K562 (cell line): Measurements from ENCODE around the gene PRICKLE4. TPM values are rescaled to one million over a fixed set of nuclear protein-coding genes. Genes with fewer than 3 reads are reported as not detected.

ENCODE experiments used
- ATAC-seq: fragments of 200-7000 bp; cut with Tn5 transposase; 3 replicates; pipeline ENCODE4 v1.9.1; 2020; ENCODE audit warnings: moderate library complexity
- BruUV-seq: library from RNA; stranded (reverse); fragments of 400-500 nt; replicated peaks from 2 replicates; lab custom pipeline; 2021; lab: Mats Ljungman, UMichigan
- CTCF ChIA-PET: fragments of 300-600 bp; formaldehyde crosslinking; extraction: SDS; loops from one replicate; lab custom pipeline; 2021; ENCODE audit warnings: low intra/inter-chr PET ratio; lab: Yijun Ruan, JAX
- POLR2A ChIA-PET: fragments of 300-600, 350-650 bp; sonication (Branson Sonifier 250); formaldehyde crosslinking; extraction: SDS; loops from one replicate; lab custom pipeline; 2021; ENCODE audit warnings: antibody characterized with exemption, inconsistent platforms; lab: Yijun Ruan, JAX
- DNase-seq, 4 experiments: peaks; one replicate each; pipeline versions ENCODE4 v3.0.0 to v3.0.0-alpha.2; 2011 to 2018; ENCODE audit warnings: low spot score in 3 of 4, mixed read lengths in 3 of 4; ENCODE audit errors: extremely low read depth in 1 of 4
- FAIRE-seq: peaks from 2 replicates; lab custom pipeline; 2011; peaks lifted over from hg19 to GRCh38; lab: Jason Lieb, UNC
- H2AFZ ChIP-seq: 2 replicates; pipeline ENCODE4 v1.6.0; 2011; ENCODE audit warnings: low read depth, low read length, control low read depth, inconsistent platforms
- H3K27ac ChIP-seq: fragments of 200-600 bp; 3 replicates; pipeline ENCODE4 v1.8.0; 2011; ENCODE audit warnings: low read depth, mild to moderate bottlenecking, control low read depth, inconsistent platforms, low read length, moderate library complexity, mixed read lengths; ENCODE audit errors: extremely low read depth
- H3K27me3 ChIP-seq, 2 experiments: fragments of 300-600 bp in 1 of 2; 2 replicates in 1 of 2; 3 replicates in 1 of 2; pipeline versions ENCODE4 v1.6.0 to v1.8.0; 2011; ENCODE audit warnings: inconsistent platforms in 2 of 2, low read length in 2 of 2, mild to moderate bottlenecking in 1 of 2, mixed read lengths in 1 of 2, moderate library complexity in 1 of 2; ENCODE audit not compliant: control insufficient read depth in 2 of 2, insufficient read depth in 2 of 2
- H3K36me3 ChIP-seq: fragments of 300-600 bp; 3 replicates; pipeline ENCODE4 v1.8.0; 2011; ENCODE audit warnings: mild to moderate bottlenecking, low read length, inconsistent platforms; ENCODE audit not compliant: control insufficient read depth, insufficient read depth
- H3K4me1 ChIP-seq, 2 experiments: fragments of 200-600 bp in 1 of 2; replicated peaks in 1 of 2; 2 replicates in 1 of 2; 3 replicates in 1 of 2; pipeline versions ENCODE4 v1.5.1 to v1.8.0; 2011; ENCODE audit warnings: inconsistent platforms in 2 of 2, low read length in 2 of 2, mild to moderate bottlenecking in 1 of 2, mixed read lengths in 1 of 2, moderate library complexity in 1 of 2; ENCODE audit not compliant: control insufficient read depth in 2 of 2, insufficient read depth in 2 of 2
- H3K4me2 ChIP-seq: 2 replicates; pipeline ENCODE4 v1.6.1; 2011; ENCODE audit warnings: low read length, control low read depth, inconsistent platforms, mixed read lengths; ENCODE audit not compliant: insufficient read depth
- H3K4me3 ChIP-seq: fragments of 200-600 bp; sonication (generic), shearing (Covaris generic); 2 replicates; pipeline ENCODE4 v1.5.1; 2016; ENCODE audit warnings: control low read depth, inconsistent platforms
- H3K79me2 ChIP-seq: fragments of 200-600 bp; 3 replicates; pipeline ENCODE4 v1.8.0; 2011; ENCODE audit warnings: low read length, inconsistent platforms; ENCODE audit not compliant: control insufficient read depth, insufficient read depth
- H3K9ac ChIP-seq, 2 experiments: 2 replicates each; pipeline versions ENCODE4 v1.6.0 to v1.6.1; 2011; ENCODE audit warnings: low read depth in 2 of 2, low read length in 2 of 2, control low read depth in 1 of 2, inconsistent platforms in 1 of 2, mild to moderate bottlenecking in 1 of 2, mixed read lengths in 1 of 2; ENCODE audit not compliant: insufficient read depth in 1 of 2
- H3K9me1 ChIP-seq: one replicate; pipeline ENCODE4 v1.6.0; 2011; ENCODE audit warnings: inconsistent platforms, mild to moderate bottlenecking, low read length, moderate library complexity; ENCODE audit not compliant: control insufficient read depth, insufficient read depth
- H3K9me3 ChIP-seq: replicated peaks from 2 replicates; pipeline ENCODE4 v1.5.1; 2011; ENCODE audit warnings: low read depth, low read length, inconsistent platforms; ENCODE audit not compliant: control insufficient read depth, insufficient read depth
- H4K20me1 ChIP-seq: replicated peaks from 2 replicates; pipeline ENCODE4 v1.6.1; 2011; ENCODE audit warnings: low read length, inconsistent platforms, mixed read lengths; ENCODE audit not compliant: control insufficient read depth, insufficient read depth
- HNRNPUL1 ChIP-seq: fragments of 200-400 bp; formaldehyde crosslinking; IDR thresholded peaks from 2 replicates; pipeline ENCODE4 v1.6.1; 2017; ENCODE audit warnings: low read length
- LCOR ChIP-seq: sonication (generic); formaldehyde crosslinking; IDR thresholded peaks from 2 replicates; pipeline ENCODE4 v1.8.0; 2022; ENCODE audit warnings: mild to moderate bottlenecking, missing genetic modification reagents
- REST ChIP-seq, 2 experiments: fragments of 450-650 bp; formaldehyde crosslinking in 1 of 2; IDR thresholded peaks; 2 replicates each; pipeline versions ENCODE4 v1.4.0 to v1.6.1; 2014 to 2020; ENCODE audit warnings: mild to moderate bottlenecking in 2 of 2, borderline replicate concordance in 1 of 2, low read depth in 1 of 2
- STAT5A ChIP-seq: IDR thresholded peaks from 2 replicates; pipeline ENCODE4 v1.6.1; 2012; ENCODE audit warnings: low read length, inconsistent platforms, borderline replicate concordance
- TAF1 ChIP-seq: IDR thresholded peaks from 2 replicates; pipeline ENCODE4 v1.6.1; 2011; ENCODE audit warnings: mild to moderate bottlenecking, low read length, moderate library complexity; ENCODE audit not compliant: insufficient read depth, control insufficient read depth, severe bottlenecking; ENCODE audit errors: extremely low read depth
- THRAP3 ChIP-seq: fragments of 450-650 bp; IDR thresholded peaks from 2 replicates; pipeline ENCODE4 v1.6.1; 2016; ENCODE audit warnings: mild to moderate bottlenecking, inconsistent platforms, borderline replicate concordance
- ZNF263 ChIP-seq: sonication (generic); formaldehyde crosslinking; IDR thresholded peaks from 2 replicates; pipeline ENCODE4 v1.8.0; 2022; ENCODE audit warnings: mild to moderate bottlenecking, missing genetic modification reagents, borderline replicate concordance
- ZNF699 ChIP-seq: fragments of 250-450 bp; sonication (Bioruptor Pico); IDR thresholded peaks from 2 replicates; pipeline ENCODE4 v1.8.0; 2021; ENCODE audit warnings: mild to moderate bottlenecking, moderate library complexity; ENCODE audit not compliant: insufficient replicate concordance
- ZNF76 ChIP-seq: fragments of 250-450 bp; sonication (Bioruptor Pico); IDR thresholded peaks from 2 replicates; pipeline ENCODE4 v1.4.0; 2020; ENCODE audit warnings: mild to moderate bottlenecking, moderate library complexity, borderline replicate concordance
- WGBS: fragments of 100-300 bp; shearing (Covaris generic); methylation state at CpG from one replicate; pipeline ENCODE4 v1.1.6; 2016; ENCODE audit warnings: low coverage, mixed read lengths; ENCODE audit not compliant: insufficient coverage; ENCODE audit errors: missing lambda C conversion rate; 5-methylcytosine and 5-hydroxymethylcytosine counted together
- in situ Hi-C: fragments of 300-500 bp; cut with MboI; formaldehyde crosslinking; loops from 4 replicates; pipeline ENCODE4 v1.15.0; 2018; ENCODE audit warnings: inconsistent platforms, mixed read lengths
- intact Hi-C: fragments of 100-400 bp; cut with micrococcal nuclease; formaldehyde crosslinking; loops from 2 replicates; pipeline ENCODE4 v1.14.2; 2022
- polyA plus RNA-seq, 8 experiments: library from polyadenylated mRNA; depleted of rRNA in 4 of 8; stranded (reverse) in 5 of 8; unstranded in 3 of 8; fragments of >200 nt; fragmentation: Nextera tagmentation in 2 of 8; fragmentation: Illumina TruSeq in 1 of 8; extraction: Ambion mirVana in 2 of 8; extraction: Trizol in 1 of 8; gene quantifications; 2 replicates each; pipeline versions ENCODE4 v1.2.1 to v1.2.3, GENCODE V29; 2011 to 2014; ENCODE audit warnings: inconsistent platforms in 1 of 8, missing spikeins in 1 of 8
- total RNA-seq, 7 experiments: library from RNA; depleted of rRNA in 6 of 7; stranded (reverse); fragments of >200 nt in 6 of 7; fragmentation: Illumina TruSeq in 2 of 7; extraction: Trizol in 2 of 7; gene quantifications; 2 replicates each; pipeline versions ENCODE4 v1.2.1 to v1.2.3, GENCODE V29; 2011 to 2021; ENCODE audit warnings: low replicate concordance in 1 of 7
- TF ChIP-seq, protein P1 (sequence below): sonication (generic); formaldehyde crosslinking; IDR thresholded peaks from 2 replicates; pipeline ENCODE4 v1.8.0; 2022; ENCODE audit warnings: missing genetic modification reagents, mild to moderate bottlenecking, moderate library complexity, borderline replicate concordance
- TF ChIP-seq, protein P2 (sequence below), 2 experiments: fragments of 450-650 bp in 1 of 2; sonication (generic) in 1 of 2; formaldehyde crosslinking; conservative IDR thresholded peaks; 2 replicates each; pipeline versions ENCODE4 v1.4.0 to v1.8.1; 2020 to 2022; ENCODE audit warnings: mild to moderate bottlenecking in 1 of 2, missing genetic modification reagents in 1 of 2

The PRICKLE4 gene
- total and polyA plus RNA-seq, 9 of the 15 experiments (the other 6 are each of a cell fraction or from before 2014, with no cell fraction given), result 0.20 to 0.32 (median 0.27) TPM; not detected in 6

DNA sequence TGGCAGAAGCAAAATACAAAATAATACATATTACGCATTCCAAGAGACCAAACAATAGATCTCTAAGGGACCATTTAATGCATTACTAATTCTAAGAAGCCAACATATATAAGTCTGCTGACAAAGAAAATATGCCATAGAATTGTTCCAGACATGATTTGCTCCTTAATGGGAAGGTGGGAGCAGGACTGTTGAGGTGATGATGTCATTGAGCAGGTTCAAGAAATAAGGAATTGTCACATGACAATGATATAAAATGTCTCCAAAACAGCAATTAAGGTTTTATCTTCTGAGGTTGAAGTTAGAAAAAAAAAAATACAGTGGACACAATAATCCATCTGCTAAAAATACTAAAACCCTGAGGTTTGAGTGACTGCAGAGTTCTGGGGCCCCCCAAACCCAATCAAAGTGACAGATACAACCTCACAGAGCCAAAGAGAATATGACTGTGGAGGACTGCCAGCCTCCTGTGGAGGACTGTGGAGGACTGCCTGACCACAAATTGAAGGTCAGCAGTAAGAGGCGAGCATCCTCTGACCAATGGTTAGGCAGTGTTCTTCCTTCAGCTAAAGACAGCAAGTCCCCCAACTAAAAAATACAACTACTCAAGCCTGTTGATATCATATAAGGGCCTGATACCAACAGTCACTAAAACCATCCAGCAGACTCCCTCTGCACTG, 45.9 kb downstream of the PRICKLE4 start:
- peak; percentile 6 for FAIRE-seq
- Histone ChIP-seq H3K27me3 (no peaks in the 10 kb centered on the region), H2AFZ (no peak overlapping the region), H3K9me1 (no peaks in the 10 kb centered on the region), H3K4me2 (no peak overlapping the region), H3K27ac (no peak overlapping the region), H3K4me1 (peaks cover 0 to 6% of the 10 kb centered on the region in 2 experiments; a peak in 3 of 5 replicates), H3K36me3 (no peaks in the 10 kb centered on the region), H3K9ac (no peak overlapping the region), H3K4me3 (no peak overlapping the region), H3K79me2 (no peaks in the 10 kb centered on the region), H3K9me3 (no peaks in the 10 kb centered on the region), H4K20me1 (no peaks in the 10 kb centered on the region)
- no peak; the same call in 2 of the 3 replicates for ATAC-seq
- POLR2A ChIA-PET, result no interaction called here
- CTCF ChIA-PET, result no interaction called here
- in situ Hi-C loops (no loop called here), intact Hi-C loops (no loop called here)
- 71% methylated on average over 2 of the region's 2 CpGs for WGBS
- no TSS peak for BruUV-seq
- DNase-seq, result no peak
- TF ChIP-seq, protein P1, sequence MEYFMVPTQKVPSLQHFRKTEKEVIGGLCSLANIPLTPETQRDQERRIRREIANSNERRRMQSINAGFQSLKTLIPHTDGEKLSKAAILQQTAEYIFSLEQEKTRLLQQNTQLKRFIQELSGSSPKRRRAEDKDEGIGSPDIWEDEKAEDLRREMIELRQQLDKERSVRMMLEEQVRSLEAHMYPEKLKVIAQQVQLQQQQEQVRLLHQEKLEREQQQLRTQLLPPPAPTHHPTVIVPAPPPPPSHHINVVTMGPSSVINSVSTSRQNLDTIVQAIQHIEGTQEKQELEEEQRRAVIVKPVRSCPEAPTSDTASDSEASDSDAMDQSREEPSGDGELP, result no peak
- TF ChIP-seq, protein P2, sequence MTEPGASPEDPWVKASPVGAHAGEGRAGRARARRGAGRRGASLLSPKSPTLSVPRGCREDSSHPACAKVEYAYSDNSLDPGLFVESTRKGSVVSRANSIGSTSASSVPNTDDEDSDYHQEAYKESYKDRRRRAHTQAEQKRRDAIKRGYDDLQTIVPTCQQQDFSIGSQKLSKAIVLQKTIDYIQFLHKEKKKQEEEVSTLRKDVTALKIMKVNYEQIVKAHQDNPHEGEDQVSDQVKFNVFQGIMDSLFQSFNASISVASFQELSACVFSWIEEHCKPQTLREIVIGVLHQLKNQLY (CRISPR knock-in tag; conservative IDR thresholded peaks at IDR 0.05), result no peak
- TF ChIP-seq TAF1 (no peak), ZNF263 (CRISPR knock-in tag) (peak; percentile 87), THRAP3 (no peak), ZNF699 (CRISPR knock-in tag) (no peak), HNRNPUL1 (no peak), LCOR (CRISPR knock-in tag) (no peak), REST (IDR thresholded peaks at IDR 0.05; ENCODE audit: borderline replicate concordance) (no peak), REST (CRISPR knock-in tag; IDR thresholded peaks at IDR 0.05; ENCODE audit: low read depth) (no peak), ZNF76 (no peak), STAT5A (no peak)
